Bronchial epithelial cell (primary cell): ENCODE results near the gene SGCE. TPM values are rescaled to one million over a fixed set of nuclear protein-coding genes. Genes with fewer than 3 reads are reported as not detected.
A peak's percentile ranks its signal among the peaks of the same experiment; 100 is the strongest.

Source experiments
- DNase-seq: peaks from one replicate; pipeline ENCODE4 v3.0.0-alpha.2; 2010; ENCODE audit warnings: low read depth
- FAIRE-seq: peaks from 2 replicates; lab custom pipeline; 2011; peaks lifted over from hg19 to GRCh38; lab: Jason Lieb, UNC
- H3K27me3 ChIP-seq: 2 replicates; pipeline ENCODE4 v1.5.1; 2011; ENCODE audit warnings: low read length; ENCODE audit not compliant: control insufficient read depth, insufficient read depth
- H3K36me3 ChIP-seq: 2 replicates; pipeline ENCODE4 v1.5.1; 2011; ENCODE audit warnings: low read length; ENCODE audit not compliant: control insufficient read depth, insufficient read depth
- H3K4me3 ChIP-seq: 2 replicates; pipeline ENCODE4 v1.5.1; 2011; ENCODE audit warnings: mild to moderate bottlenecking, low read depth, low read length, control low read depth
- total RNA-seq: library from RNA; depleted of rRNA; stranded (reverse); fragments of >200 nt; gene quantifications from 2 replicates; pipeline ENCODE4 v1.2.1, GENCODE V29; 2014
- TF ChIP-seq, protein P1 (sequence below): IDR thresholded peaks from 2 replicates; pipeline ENCODE4 v1.5.1; 2011; ENCODE audit warnings: mild to moderate bottlenecking, moderate library complexity, low read length, control low read depth, inconsistent platforms; ENCODE audit not compliant: insufficient read depth, severe bottlenecking

The SGCE gene
- total RNA-seq, 1 donor from 2014 or later: 20.0 TPM

DNA sequence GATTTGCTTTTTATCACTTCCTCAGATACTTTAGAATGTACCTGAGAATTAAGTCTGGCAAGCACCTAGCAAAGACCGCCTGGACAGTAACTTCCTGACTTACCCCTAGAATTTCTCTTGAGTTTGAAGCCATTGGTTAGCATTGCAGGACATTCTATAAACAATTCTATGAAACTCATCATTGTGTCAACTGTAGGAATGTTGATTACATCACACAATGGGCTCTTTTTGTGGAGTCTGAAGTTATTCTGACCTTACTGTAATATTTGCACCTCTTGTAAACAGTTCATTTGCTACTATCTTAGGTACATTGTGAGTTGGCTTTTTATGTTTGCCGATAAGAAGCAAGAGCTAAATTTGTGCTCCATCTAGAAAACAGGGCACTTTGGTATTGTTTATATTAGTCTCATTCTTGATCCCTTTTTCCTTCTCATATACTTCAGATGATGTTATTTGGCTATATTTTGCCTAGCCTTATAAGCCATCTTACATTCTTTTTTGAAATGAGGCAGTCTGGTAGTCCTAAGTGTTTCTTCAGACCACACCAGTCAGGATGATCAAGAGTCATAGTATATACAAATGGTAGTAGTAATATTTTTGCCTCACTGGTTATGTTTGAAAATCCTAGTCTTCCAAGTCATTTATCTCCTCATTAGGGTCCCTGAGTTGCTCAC, 94.0 kb downstream of the SGCE start:
- DNase-seq (peak; percentile 25), FAIRE-seq (no peak)
- H3K27me3 ChIP-seq: no peaks in the 10 kb centered on the region
- H3K4me3 ChIP-seq: no peak overlapping the region
- no peaks in the 10 kb centered on the region for H3K36me3 ChIP-seq
- TF ChIP-seq, protein P1, sequence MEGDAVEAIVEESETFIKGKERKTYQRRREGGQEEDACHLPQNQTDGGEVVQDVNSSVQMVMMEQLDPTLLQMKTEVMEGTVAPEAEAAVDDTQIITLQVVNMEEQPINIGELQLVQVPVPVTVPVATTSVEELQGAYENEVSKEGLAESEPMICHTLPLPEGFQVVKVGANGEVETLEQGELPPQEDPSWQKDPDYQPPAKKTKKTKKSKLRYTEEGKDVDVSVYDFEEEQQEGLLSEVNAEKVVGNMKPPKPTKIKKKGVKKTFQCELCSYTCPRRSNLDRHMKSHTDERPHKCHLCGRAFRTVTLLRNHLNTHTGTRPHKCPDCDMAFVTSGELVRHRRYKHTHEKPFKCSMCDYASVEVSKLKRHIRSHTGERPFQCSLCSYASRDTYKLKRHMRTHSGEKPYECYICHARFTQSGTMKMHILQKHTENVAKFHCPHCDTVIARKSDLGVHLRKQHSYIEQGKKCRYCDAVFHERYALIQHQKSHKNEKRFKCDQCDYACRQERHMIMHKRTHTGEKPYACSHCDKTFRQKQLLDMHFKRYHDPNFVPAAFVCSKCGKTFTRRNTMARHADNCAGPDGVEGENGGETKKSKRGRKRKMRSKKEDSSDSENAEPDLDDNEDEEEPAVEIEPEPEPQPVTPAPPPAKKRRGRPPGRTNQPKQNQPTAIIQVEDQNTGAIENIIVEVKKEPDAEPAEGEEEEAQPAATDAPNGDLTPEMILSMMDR: no peak

GRCh38 chr7:94559972-94560371, 96.0 kb downstream of the SGCE start:
- TF ChIP-seq, protein P1: no peak
- peak; percentile 54 for DNase-seq
- Histone ChIP-seq H3K36me3 (no peaks in the 10 kb centered on the region), H3K27me3 (no peaks in the 10 kb centered on the region), H3K4me3 (no peak overlapping the region)
- FAIRE-seq: no peak

GRCh38 chr7:94557215-94557614, 98.7 kb downstream of the SGCE start:
- TF ChIP-seq, protein P1: no peak
- H3K27me3 ChIP-seq: no peaks in the 10 kb centered on the region
- DNase-seq (no peak), FAIRE-seq (no peak)
- no peak overlapping the region for H3K4me3 ChIP-seq
- H3K36me3 ChIP-seq: no peaks in the 10 kb centered on the region

DNA sequence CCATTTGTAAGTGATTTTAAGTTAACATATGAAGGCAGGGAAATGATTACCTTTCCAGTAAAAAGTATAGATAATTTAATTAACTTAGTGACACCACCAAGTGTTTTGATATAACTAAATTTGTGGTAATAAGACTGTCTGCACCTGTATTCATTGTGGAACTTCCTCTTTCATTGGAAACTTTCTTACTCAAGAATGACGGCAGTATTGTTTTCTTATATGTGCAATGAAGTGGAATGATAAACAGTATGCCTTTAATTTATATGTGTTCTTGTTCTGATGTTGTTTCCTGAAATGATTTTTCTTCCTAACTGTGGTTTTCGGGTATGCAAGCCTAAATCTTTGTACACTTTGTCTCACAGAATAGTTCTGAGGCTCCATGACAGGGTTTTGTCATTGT, 99.9 kb downstream of the SGCE start:
- FAIRE-seq (no peak), DNase-seq (no peak)
- TF ChIP-seq, protein P1: no peak
- no peaks in the 10 kb centered on the region for H3K36me3 ChIP-seq
- no peaks in the 10 kb centered on the region for H3K27me3 ChIP-seq
- no peak overlapping the region for H3K4me3 ChIP-seq

DNA sequence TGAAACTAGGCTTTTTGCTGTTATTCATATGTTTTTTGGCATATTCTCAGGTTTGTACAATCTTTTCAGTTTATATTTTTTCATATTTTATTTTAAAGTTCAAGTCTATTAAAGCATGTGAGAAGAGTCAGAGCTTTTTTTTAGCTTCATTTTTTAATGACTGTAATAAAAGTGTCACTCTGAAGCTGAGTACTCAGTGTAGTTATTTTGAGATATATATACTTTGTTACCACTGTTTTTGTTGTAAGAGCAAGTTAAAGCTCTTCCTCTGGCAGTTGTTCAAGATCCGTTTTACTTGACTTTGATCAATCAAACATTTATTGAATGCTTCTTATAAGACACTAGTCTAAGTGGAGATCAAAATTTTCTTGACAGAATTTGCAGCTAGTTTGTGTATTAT, 108.8 kb downstream of the SGCE start:
- Histone ChIP-seq H3K27me3 (no peaks in the 10 kb centered on the region), H3K36me3 (no peaks in the 10 kb centered on the region), H3K4me3 (no peak overlapping the region)
- FAIRE-seq (no peak), DNase-seq (no peak)
- TF ChIP-seq, protein P1: no peak

DNA sequence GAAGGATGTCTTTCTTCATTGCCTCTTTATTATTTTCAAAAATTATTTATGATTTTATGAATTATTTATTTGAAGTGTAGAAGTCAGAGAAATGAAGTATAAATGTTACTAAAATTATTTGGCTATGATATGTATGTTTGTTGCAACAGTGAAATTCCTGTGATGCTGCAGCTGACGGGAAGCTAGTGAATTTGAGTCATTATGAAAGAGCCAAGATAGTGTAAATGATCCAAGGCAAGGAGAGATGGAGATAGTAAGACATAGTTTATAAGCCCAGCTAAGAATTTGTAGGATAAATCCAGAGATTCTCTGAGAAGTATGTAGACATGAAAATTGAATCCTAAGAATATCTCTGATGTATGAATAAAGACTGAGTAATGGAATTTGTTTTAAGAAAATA, 115.5 kb downstream of the SGCE start:
- TF ChIP-seq, protein P1: no peak
- H3K4me3 ChIP-seq: no peak overlapping the region
- no peaks in the 10 kb centered on the region for H3K36me3 ChIP-seq
- H3K27me3 ChIP-seq: no peaks in the 10 kb centered on the region
- DNase-seq: no peak
- no peak for FAIRE-seq
